ENCODE data around the gene BLACAT1.

Gene BLACAT1

GRCh38 chr1:205455581-205456382 lies at the start of gene BLACAT1:
Gene BLACAT1, minus strand, starts transcription at chr1:205456045.
- DNase-seq (ENCODE audit: low spot score) = peak; percentile 61

GRCh38 chr1:205505076-205505729 lies 49.4 kb upstream of the BLACAT1 start:
- no peak for DNase-seq (ENCODE audit: low spot score)

GRCh38 chr1:205504311-205505075 lies 48.6 kb upstream of the BLACAT1 start, which contains the start of gene CDK18:
Gene CDK18, plus strand, starts transcription at chr1:205504669. Its CDS starts 18,499 bp downstream, at chr1:205523168.
- DNase-seq (ENCODE audit: low spot score) = peak; percentile 74

- peak; percentile 50 for DNase-seq (ENCODE audit: low spot score)
Observed at GRCh38 chr1:205502992-205503391, 47.1 kb upstream of the BLACAT1 start.

- no peak for DNase-seq (ENCODE audit: low spot score)
Observed at GRCh38 chr1:205502111-205502810, 46.4 kb upstream of the BLACAT1 start.

GRCh38 chr1:205500240-205501233 lies 44.7 kb upstream of the BLACAT1 start:
- no peak for DNase-seq (ENCODE audit: low spot score)

- DNase-seq (ENCODE audit: low spot score) = no peak
Observed at GRCh38 chr1:205499789-205500188, 43.9 kb upstream of the BLACAT1 start.

- DNase-seq (ENCODE audit: low spot score) = no peak
Observed at GRCh38 chr1:205497351-205497750, 41.5 kb upstream of the BLACAT1 start.

GRCh38 chr1:205496661-205497060 lies 40.8 kb upstream of the BLACAT1 start:
- no peak for DNase-seq (ENCODE audit: low spot score)

GRCh38 chr1:205495237-205495823 lies 39.5 kb upstream of the BLACAT1 start:
- DNase-seq (ENCODE audit: low spot score) = peak; percentile 68

- no peak for DNase-seq (ENCODE audit: low spot score)
Observed at GRCh38 chr1:205494115-205494514, 38.3 kb upstream of the BLACAT1 start.

- no peak for DNase-seq (ENCODE audit: low spot score)
Observed at GRCh38 chr1:205493241-205494085, 37.6 kb upstream of the BLACAT1 start.

- DNase-seq (ENCODE audit: low spot score) = no peak
Observed at GRCh38 chr1:205492774-205493173, 36.9 kb upstream of the BLACAT1 start.

GRCh38 chr1:205492201-205492667 lies 36.4 kb upstream of the BLACAT1 start:
- no peak for DNase-seq (ENCODE audit: low spot score)

GRCh38 chr1:205491794-205492193 lies 35.9 kb upstream of the BLACAT1 start:
- no peak for DNase-seq (ENCODE audit: low spot score)

GRCh38 chr1:205488074-205488723 lies 32.4 kb upstream of the BLACAT1 start:
- DNase-seq (ENCODE audit: low spot score) = peak; percentile 77

GRCh38 chr1:205486258-205486657 lies 30.4 kb upstream of the BLACAT1 start:
- DNase-seq (ENCODE audit: low spot score) = no peak

All from cerebellar cortex (tissue), 1 donor.